HG03571 (cell line): ENCODE results near the gene GPATCH4.
"Not testable (repeated sequence)": the region's sequence is repeated elsewhere in the genome, so short reads cannot be mapped to it uniquely, and the experiment has no call there.

Source experiments
- ATAC-seq: cut with Tn5 transposase; IDR thresholded peaks from one replicate; pipeline ENCODE4 v1.9.1; 2021; ENCODE audit not compliant: unreplicated experiment

The GPATCH4 gene

GRCh38 chr1:156627313-156627880 is 26.1 kb upstream of the GPATCH4 start:
- no peak for ATAC-seq

GRCh38 chr1:156626079-156626438 is 24.8 kb upstream of the GPATCH4 start:
- ATAC-seq = no peak

- ATAC-seq = no peak
Observed at GRCh38 chr1:156625436-156626078, 24.3 kb upstream of the GPATCH4 start.

- no peak for ATAC-seq
Observed at GRCh38 chr1:156624814-156625435, 23.6 kb upstream of the GPATCH4 start.

- ATAC-seq = no peak
Observed at GRCh38 chr1:156623946-156624813, 22.9 kb upstream of the GPATCH4 start.

- no peak for ATAC-seq
Observed at GRCh38 chr1:156622581-156623297, 21.5 kb upstream of the GPATCH4 start.

GRCh38 chr1:156619582-156619955 is 18.3 kb upstream of the GPATCH4 start:
- no peak for ATAC-seq

GRCh38 chr1:156618853-156619581 is 17.7 kb upstream of the GPATCH4 start, which contains the start of gene HAPLN2:
Gene HAPLN2, plus strand, starts transcription at chr1:156619415. Its CDS starts 4,076 bp downstream, at chr1:156623491.
- no peak for ATAC-seq

- ATAC-seq = no peak
Observed at GRCh38 chr1:156616463-156616862, 15.2 kb upstream of the GPATCH4 start.

GRCh38 chr1:156615946-156616345 is 14.7 kb upstream of the GPATCH4 start:
- ATAC-seq = no peak

GRCh38 chr1:156612666-156613065 is 11.4 kb upstream of the GPATCH4 start:
- no peak for ATAC-seq

- not testable (repeated sequence) for ATAC-seq
Observed at GRCh38 chr1:156610072-156610471, 8.8 kb upstream of the GPATCH4 start.

- ATAC-seq = no peak
Observed at GRCh38 chr1:156608981-156609380, 7.7 kb upstream of the GPATCH4 start.

GRCh38 chr1:156608036-156608674 is 6.9 kb upstream of the GPATCH4 start:
- ATAC-seq = no peak

- not testable (repeated sequence) for ATAC-seq
Observed at GRCh38 chr1:156607344-156607743, 6.1 kb upstream of the GPATCH4 start.

- no peak for ATAC-seq
Observed at GRCh38 chr1:156602557-156602993, 1.3 kb upstream of the GPATCH4 start.

GRCh38 chr1:156601892-156602291 is 613 bp upstream of the GPATCH4 start:
- peak; percentile 10 for ATAC-seq

GRCh38 chr1:156600733-156601121 is 552 bp downstream of the GPATCH4 start:
- ATAC-seq = peak; percentile 13

- ATAC-seq = no peak
Observed at GRCh38 chr1:156599811-156600210, 1.5 kb downstream of the GPATCH4 start.
